NB4 (cell line): ENCODE measurements around the gene PBX3.

Experiments used
- DNase-seq: peaks from one replicate; pipeline ENCODE4 v3.0.0; 2010; ENCODE audit warnings: low read depth
- H3K4me3 ChIP-seq: one replicate; pipeline ENCODE4 v1.5.1; 2011; ENCODE audit warnings: mild to moderate bottlenecking, low read depth, low read length, moderate library complexity
- MYC ChIP-seq: IDR thresholded peaks from 2 replicates; pipeline ENCODE4 v1.6.1; 2011; ENCODE audit warnings: low read depth, low read length
- POLR2A ChIP-seq: IDR thresholded peaks from 2 replicates; pipeline ENCODE4 v1.6.1; 2011; ENCODE audit warnings: mild to moderate bottlenecking; ENCODE audit not compliant: insufficient read length; ENCODE audit errors: extremely low read depth
- TF ChIP-seq, protein P1 (sequence below): IDR thresholded peaks from 2 replicates; pipeline ENCODE4 v1.6.1; 2011; ENCODE audit warnings: low read depth, low read length
- TF ChIP-seq, protein P2 (sequence below): IDR thresholded peaks from one replicate; pipeline ENCODE4 v1.5.1; 2012; ENCODE audit warnings: low read depth, low read length

Gene PBX3

GRCh38 chr9:125986966-125987365, 239.8 kb downstream of the PBX3 start:
- no peak for DNase-seq
- TF ChIP-seq MYC (no peak), POLR2A (no peak)
- TF ChIP-seq, protein P1, sequence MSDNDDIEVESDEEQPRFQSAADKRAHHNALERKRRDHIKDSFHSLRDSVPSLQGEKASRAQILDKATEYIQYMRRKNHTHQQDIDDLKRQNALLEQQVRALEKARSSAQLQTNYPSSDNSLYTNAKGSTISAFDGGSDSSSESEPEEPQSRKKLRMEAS = no peak
- TF ChIP-seq, protein P2, sequence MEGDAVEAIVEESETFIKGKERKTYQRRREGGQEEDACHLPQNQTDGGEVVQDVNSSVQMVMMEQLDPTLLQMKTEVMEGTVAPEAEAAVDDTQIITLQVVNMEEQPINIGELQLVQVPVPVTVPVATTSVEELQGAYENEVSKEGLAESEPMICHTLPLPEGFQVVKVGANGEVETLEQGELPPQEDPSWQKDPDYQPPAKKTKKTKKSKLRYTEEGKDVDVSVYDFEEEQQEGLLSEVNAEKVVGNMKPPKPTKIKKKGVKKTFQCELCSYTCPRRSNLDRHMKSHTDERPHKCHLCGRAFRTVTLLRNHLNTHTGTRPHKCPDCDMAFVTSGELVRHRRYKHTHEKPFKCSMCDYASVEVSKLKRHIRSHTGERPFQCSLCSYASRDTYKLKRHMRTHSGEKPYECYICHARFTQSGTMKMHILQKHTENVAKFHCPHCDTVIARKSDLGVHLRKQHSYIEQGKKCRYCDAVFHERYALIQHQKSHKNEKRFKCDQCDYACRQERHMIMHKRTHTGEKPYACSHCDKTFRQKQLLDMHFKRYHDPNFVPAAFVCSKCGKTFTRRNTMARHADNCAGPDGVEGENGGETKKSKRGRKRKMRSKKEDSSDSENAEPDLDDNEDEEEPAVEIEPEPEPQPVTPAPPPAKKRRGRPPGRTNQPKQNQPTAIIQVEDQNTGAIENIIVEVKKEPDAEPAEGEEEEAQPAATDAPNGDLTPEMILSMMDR = no peak

DNA sequence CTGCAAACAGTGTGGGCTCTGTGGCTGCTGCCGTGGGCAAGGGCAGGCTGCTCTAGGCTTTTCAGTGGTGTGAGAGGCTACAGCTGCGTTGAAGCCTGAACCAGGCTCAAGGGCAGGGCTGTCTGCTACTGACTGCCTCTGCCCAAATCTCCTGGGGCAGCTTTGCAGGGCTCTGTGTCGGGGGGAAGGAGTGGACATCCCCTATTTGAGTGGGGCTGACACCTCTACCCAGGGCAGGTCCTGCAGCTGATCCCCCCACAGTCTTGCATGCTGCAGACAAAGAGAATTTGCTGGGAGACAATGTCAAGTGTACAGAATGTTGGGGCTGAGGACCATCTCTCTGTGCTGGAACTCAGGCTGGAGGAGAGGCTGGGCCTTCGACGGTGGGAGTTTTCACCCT, 240.2 kb downstream of the PBX3 start:
- DNase-seq = no peak
- no peak overlapping the region for H3K4me3 ChIP-seq
- TF ChIP-seq, protein P2 = no peak
- TF ChIP-seq MYC (no peak), POLR2A (no peak)
- TF ChIP-seq, protein P1 = no peak

More at GRCh38 chr9:125986966-125987365, 239.8 kb downstream of the PBX3 start:
- no peak overlapping the region for H3K4me3 ChIP-seq

DNA sequence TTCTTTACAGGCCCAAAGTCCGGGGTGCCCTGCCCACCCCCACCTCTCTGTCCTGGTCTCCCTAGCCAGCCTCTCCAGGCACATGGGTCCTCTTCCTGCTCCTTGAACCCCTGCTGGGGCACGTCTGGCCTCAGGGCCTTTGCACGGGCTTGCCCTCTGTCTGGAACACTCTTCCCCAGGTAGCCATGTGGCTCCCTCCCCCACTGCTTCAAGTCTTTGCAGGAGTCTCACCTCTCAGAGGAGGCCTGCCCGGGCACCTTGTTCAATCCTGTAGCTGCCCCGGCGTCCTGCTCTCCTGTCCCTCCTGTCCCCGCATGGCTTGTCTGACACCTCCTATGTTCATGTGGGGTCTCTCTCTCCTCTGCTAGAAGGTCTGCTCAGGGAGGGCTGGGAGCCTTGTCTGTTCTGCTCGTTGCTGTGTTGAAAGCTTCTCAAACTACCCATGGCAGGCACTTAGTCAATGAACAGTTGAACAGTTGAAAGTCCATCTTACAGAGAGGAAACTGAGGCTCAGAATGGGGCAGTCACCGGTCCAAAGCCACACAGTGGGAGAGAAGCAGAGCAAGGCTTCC, 241.4 kb downstream of the PBX3 start:
- no peak for TF ChIP-seq POLR2A
- H3K4me3 ChIP-seq = no peak overlapping the region
- no peak for DNase-seq

- TF ChIP-seq POLR2A (no peak), MYC (no peak)
- TF ChIP-seq, protein P1 = no peak
- TF ChIP-seq, protein P2 = no peak
- no peak for DNase-seq
These were observed 241.9 kb downstream of the PBX3 start for GRCh38 chr9:125989090-125989501.

DNA sequence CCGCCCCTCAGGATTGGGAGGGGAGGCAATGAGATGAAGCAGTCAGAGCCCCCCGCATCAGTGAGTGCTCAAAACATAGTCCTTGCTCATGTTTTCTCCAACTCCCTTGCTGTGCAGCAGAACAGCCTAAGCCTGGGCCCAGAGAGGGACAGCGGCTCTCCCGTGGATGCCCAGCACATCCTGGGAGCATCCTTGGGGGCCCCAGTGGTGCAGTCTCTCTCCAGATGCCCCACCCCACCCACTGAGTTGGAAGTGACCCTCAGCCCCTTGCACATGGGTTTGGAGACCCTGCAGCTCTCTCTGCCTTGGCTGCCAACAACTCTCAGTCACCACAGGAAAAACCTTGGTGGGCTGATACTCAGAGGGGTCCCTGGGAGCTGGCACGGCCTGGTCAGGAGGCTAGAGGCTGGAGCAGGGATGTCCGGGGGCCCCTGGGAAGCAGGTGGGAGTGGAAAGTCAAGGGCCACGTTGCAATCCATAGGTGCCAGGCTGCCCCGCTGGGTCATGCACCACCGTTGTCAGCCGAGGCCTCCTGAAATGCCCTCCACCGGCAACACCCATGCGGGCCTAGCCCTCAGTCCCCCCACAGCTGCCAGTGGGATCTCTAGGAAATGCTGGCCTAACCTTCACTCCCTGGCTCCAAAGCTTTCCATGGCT, 242.5 kb downstream of the PBX3 start:
- H3K4me3 ChIP-seq = no peak overlapping the region
- no peak for DNase-seq
- TF ChIP-seq, protein P2 = no peak
- TF ChIP-seq, protein P1 = no peak
- TF ChIP-seq POLR2A = no peak
- TF ChIP-seq MYC = no peak

More at GRCh38 chr9:125989090-125989501, 241.9 kb downstream of the PBX3 start:
- H3K4me3 ChIP-seq = no peak overlapping the region

DNA sequence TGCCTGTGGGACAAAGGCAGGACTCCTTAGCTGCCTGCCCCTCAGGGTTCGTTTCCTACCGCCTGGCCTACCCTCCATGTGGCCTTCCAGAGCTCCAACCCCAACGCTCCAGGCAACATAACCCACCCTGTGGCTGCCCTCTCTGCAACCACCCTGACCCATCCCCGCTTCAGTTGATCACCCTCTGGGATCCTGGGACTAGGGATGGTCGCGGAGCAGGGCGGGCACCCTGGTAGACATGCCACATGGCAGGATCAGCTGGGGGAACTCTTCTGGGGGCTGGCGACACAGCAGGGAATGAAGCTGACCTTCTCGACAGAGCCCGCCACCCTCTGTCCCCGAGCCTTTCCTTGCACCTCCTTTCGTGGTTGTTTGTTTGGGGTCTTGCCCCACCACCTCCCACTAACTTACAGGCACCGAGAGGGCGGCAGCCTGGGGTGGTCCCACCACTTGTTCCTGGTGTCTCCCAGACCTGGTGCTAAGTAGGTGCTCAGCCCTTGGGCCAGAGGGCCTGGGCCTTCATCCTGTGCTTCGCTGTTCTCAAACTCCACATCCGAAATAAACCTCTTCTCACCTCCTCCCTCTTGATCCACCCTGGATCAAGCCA, 243.1 kb downstream of the PBX3 start:
- no peak overlapping the region for H3K4me3 ChIP-seq
- DNase-seq = no peak
- TF ChIP-seq, protein P1 = no peak
- TF ChIP-seq, protein P2 = no peak
- TF ChIP-seq MYC = no peak
- no peak for TF ChIP-seq POLR2A
